T-helper 17 cell (primary cell): ENCODE data around the gene PEX16. TPM values are rescaled to one million over a fixed set of nuclear protein-coding genes. Genes with fewer than 3 reads are reported as not detected.

Experiments
- ATAC-seq: fragments of 150-1000 bp; cut with Tn5 transposase; 2 replicates; pipeline ENCODE4 v1.10.0; 2021; ENCODE audit warnings: mild to moderate bottlenecking, moderate library complexity
- DNase-seq, 3 donors: peaks; one replicate each; pipeline versions ENCODE4 v3.0.0 to v3.0.0-alpha.2; 2020 to 2021
- H3K9me3 ChIP-seq: one replicate; pipeline ENCODE4 v1.7.0; 2013; ENCODE audit warnings: low read length, mild to moderate bottlenecking; ENCODE audit not compliant: control insufficient read depth, poor library complexity, severe bottlenecking
- H3K27ac Mint-ChIP-seq: one replicate; pipeline ENCODE4 v1.8.0; 2022; ENCODE audit warnings: mild to moderate bottlenecking, moderate library complexity, mixed read lengths
- H3K27me3 Mint-ChIP-seq: one replicate; pipeline ENCODE4 v1.8.0; 2022; ENCODE audit warnings: mixed read lengths
- H3K36me3 Mint-ChIP-seq: one replicate; pipeline ENCODE4 v1.8.0; 2022; ENCODE audit warnings: low read depth, mixed read lengths
- H3K4me1 Mint-ChIP-seq: one replicate; pipeline ENCODE4 v1.8.0; 2022; ENCODE audit warnings: mild to moderate bottlenecking, mixed read lengths
- H3K4me3 Mint-ChIP-seq: one replicate; pipeline ENCODE4 v1.8.0; 2022; ENCODE audit warnings: mild to moderate bottlenecking, moderate library complexity, mixed read lengths
- total RNA-seq, 4 donors: library from RNA in 2 of 4; stranded (reverse) in 2 of 4; gene quantifications; one replicate each; pipeline ENCODE4 v1.2.3 and lab custom pipeline; 2022 to 2026

Gene PEX16
- total RNA-seq, 2 donors from 2014 or later = 59.1 to 64.2 TPM

GRCh38 chr11:45860348-45860747 is 57.3 kb downstream of the PEX16 start:
- Mint-ChIP-seq H3K4me3 (no peak overlapping the region), H3K4me1 (peaks cover 8% of the 10 kb centered on the region), H3K27me3 (no peaks in the 10 kb centered on the region), H3K36me3 (peaks cover 8% of the 10 kb centered on the region), H3K27ac (peak overlapping the region; percentile 6)
- DNase-seq (no peak), ATAC-seq (no peak)
- H3K9me3 ChIP-seq = no peaks in the 10 kb centered on the region

Other genes with a start within 250 kb of the PEX16 start
- 10 to 100 TPM in 1 of 2 donors, 1 to 10 TPM in 1; 7.9 to 12.6 TPM for gene SLC35C1, start 112.7 kb downstream of the PEX16 start, total RNA-seq
- gene CRY2, start 70.4 kb downstream of the PEX16 start, total RNA-seq = 100 to 1,000 TPM; 200 to 224 TPM
- 10 to 100 TPM in 1 of 2 donors, 1 to 10 TPM in 1; 7.6 to 10.2 TPM for gene MAPK8IP1, start 32.2 kb downstream of the PEX16 start, total RNA-seq
- 1 to 10 TPM; 3.1 to 3.2 TPM for gene FREY1, start 10.6 kb downstream of the PEX16 start, total RNA-seq
- 1 to 10 TPM; 3.9 to 7.9 TPM for gene LARGE2, start 4.8 kb upstream of the PEX16 start, total RNA-seq
- 100 to 1,000 TPM; 103 to 105 TPM for gene PHF21A, start 203.6 kb upstream of the PEX16 start, total RNA-seq